GM18502 (cell line): Measurements from ENCODE around the gene ZIC1.

ENCODE experiments used
- ATAC-seq: cut with Tn5 transposase; IDR thresholded peaks from one replicate; pipeline ENCODE4 v1.9.1; 2021; ENCODE audit warnings: mild to moderate bottlenecking; ENCODE audit not compliant: unreplicated experiment, poor library complexity

Gene ZIC1

GRCh38 chr3:147407498-147408187 lies 1.5 kb upstream of the ZIC1 start:
- no peak for ATAC-seq

GRCh38 chr3:147408188-147409100 lies 721 bp upstream of the ZIC1 start:
- ATAC-seq: no peak

- ATAC-seq: no peak
Observed at GRCh38 chr3:147410116-147410525, 956 bp downstream of the ZIC1 start.

- no peak for ATAC-seq
Observed at GRCh38 chr3:147410526-147411237, 1.5 kb downstream of the ZIC1 start.

GRCh38 chr3:147411238-147411814 lies 2.2 kb downstream of the ZIC1 start:
- no peak for ATAC-seq

- ATAC-seq: no peak
Observed at GRCh38 chr3:147411815-147412241, 2.7 kb downstream of the ZIC1 start.

GRCh38 chr3:147412261-147412916 lies 3.2 kb downstream of the ZIC1 start:
- ATAC-seq: no peak

GRCh38 chr3:147412917-147413685 lies 3.9 kb downstream of the ZIC1 start:
- no peak for ATAC-seq

- ATAC-seq: no peak
Observed at GRCh38 chr3:147413686-147414389, 4.7 kb downstream of the ZIC1 start.

- no peak for ATAC-seq
Observed at GRCh38 chr3:147414390-147415138, 5.4 kb downstream of the ZIC1 start.

GRCh38 chr3:147415286-147415685 lies 6.1 kb downstream of the ZIC1 start:
- ATAC-seq: no peak

- ATAC-seq: no peak
Observed at GRCh38 chr3:147415874-147416273, 6.7 kb downstream of the ZIC1 start.

- ATAC-seq: no peak
Observed at GRCh38 chr3:147416931-147417330, 7.8 kb downstream of the ZIC1 start.

GRCh38 chr3:147417551-147418295 lies 8.6 kb downstream of the ZIC1 start:
- no peak for ATAC-seq

- no peak for ATAC-seq
Observed at GRCh38 chr3:147418371-147418781, 9.2 kb downstream of the ZIC1 start.

GRCh38 chr3:147418808-147419701 lies 9.9 kb downstream of the ZIC1 start:
- no peak for ATAC-seq
